IMR-90 (cell line): ENCODE data around the gene PIK3R3. TPM values are rescaled to one million over a fixed set of nuclear protein-coding genes. Genes with fewer than 3 reads are reported as not detected.

ENCODE experiments used
- ATAC-seq: fragments of 200-7000 bp; cut with Tn5 transposase; 2 replicates; pipeline ENCODE4 v1.9.1; 2020; ENCODE audit warnings: low read depth, mild to moderate bottlenecking, moderate library complexity
- BruUV-seq: library from RNA; stranded (reverse); fragments of 400-500 nt; replicated peaks from 2 replicates; lab custom pipeline; 2021; lab: Mats Ljungman, UMichigan
- CTCF ChIA-PET: fragments of 300-600 bp; formaldehyde crosslinking; extraction: SDS; loops from one replicate; lab custom pipeline; 2021; ENCODE audit warnings: antibody characterized with exemption; lab: Yijun Ruan, JAX
- POLR2A ChIA-PET: fragments of 300-600 bp; sonication (Branson Sonifier 250); formaldehyde crosslinking; loops from one replicate; lab custom pipeline; 2022; ENCODE audit warnings: antibody characterized with exemption; ENCODE audit not compliant: unreplicated experiment; lab: Charles Lee
- DNase-seq: peaks from one replicate; pipeline ENCODE4 v3.0.0; 2013
- H2AFZ ChIP-seq: replicated peaks from 2 replicates; pipeline ENCODE3; 2013; ENCODE audit warnings: low read length, mild to moderate bottlenecking; ENCODE audit not compliant: poor library complexity
- H2AK5ac ChIP-seq: 2 replicates; pipeline ENCODE4 v1.6.1; 2013; ENCODE audit warnings: low read depth, low read length, inconsistent platforms
- H2AK9ac ChIP-seq: replicated peaks from 2 replicates; pipeline ENCODE3; 2013; ENCODE audit warnings: mild to moderate bottlenecking, low read depth, low read length, moderate library complexity; ENCODE audit not compliant: poor library complexity
- H2BK120ac ChIP-seq: 2 replicates; pipeline ENCODE4 v1.6.1; 2013; ENCODE audit warnings: low read depth, low read length, inconsistent platforms
- H2BK15ac ChIP-seq: 3 replicates; pipeline ENCODE4 v1.6.1; 2013; ENCODE audit warnings: low read depth, low read length, inconsistent platforms
- H2BK20ac ChIP-seq: 2 replicates; pipeline ENCODE4 v1.6.1; 2013; ENCODE audit warnings: low read depth, mild to moderate bottlenecking, inconsistent platforms, low read length, moderate library complexity
- H2BK5ac ChIP-seq: 2 replicates; pipeline ENCODE4 v1.6.1; 2013; ENCODE audit warnings: mild to moderate bottlenecking, low read depth, low read length, inconsistent platforms; ENCODE audit not compliant: poor library complexity, severe bottlenecking
- H3K14ac ChIP-seq: replicated peaks from 2 replicates; pipeline ENCODE4 v1.6.1; 2013; ENCODE audit warnings: low read depth, low read length, inconsistent platforms
- H3K18ac ChIP-seq: 2 replicates; pipeline ENCODE4 v1.6.1; 2013; ENCODE audit warnings: low read depth, low read length, control low read depth
- H3K23ac ChIP-seq: 2 replicates; pipeline ENCODE4 v1.6.1; 2013; ENCODE audit warnings: low read depth, low read length, inconsistent platforms
- H3K27ac ChIP-seq: 2 replicates; pipeline ENCODE4 v1.5.1; 2013; ENCODE audit warnings: mild to moderate bottlenecking, control low read depth, low read length; ENCODE audit not compliant: insufficient read depth
- H3K27me3 ChIP-seq: 2 replicates; pipeline ENCODE4 v1.6.1; 2013; ENCODE audit warnings: low read length; ENCODE audit not compliant: control insufficient read depth, insufficient read depth
- H3K36me3 ChIP-seq: 2 replicates; pipeline ENCODE4 v1.6.1; 2013; ENCODE audit warnings: low read length, mixed read lengths; ENCODE audit not compliant: control insufficient read depth, insufficient read depth
- H3K4ac ChIP-seq: 2 replicates; pipeline ENCODE4 v1.6.1; 2013; ENCODE audit warnings: low read depth, low read length, inconsistent platforms
- H3K4me1 ChIP-seq: 2 replicates; pipeline ENCODE4 v1.6.1; 2013; ENCODE audit warnings: low read length, mixed read lengths; ENCODE audit not compliant: control insufficient read depth, insufficient read depth
- H3K4me2 ChIP-seq: 2 replicates; pipeline ENCODE4 v1.6.1; 2013; ENCODE audit warnings: low read depth, mild to moderate bottlenecking, control low read depth, low read length, moderate library complexity
- H3K4me3 ChIP-seq: 2 replicates; pipeline ENCODE4 v1.5.1; 2013; ENCODE audit warnings: low read depth, mild to moderate bottlenecking, control low read depth, low read length, moderate library complexity; ENCODE audit not compliant: insufficient read depth
- H3K56ac ChIP-seq: 2 replicates; pipeline ENCODE4 v1.6.1; 2013; ENCODE audit warnings: low read length, inconsistent platforms; ENCODE audit not compliant: insufficient read depth; ENCODE audit errors: extremely low read depth
- H3K79me1 ChIP-seq, 2 experiments: 2 replicates each; pipeline ENCODE4 v1.6.1; 2013; ENCODE audit warnings: low read length in 2 of 2, inconsistent platforms in 1 of 2, low read depth in 1 of 2
- H3K9ac ChIP-seq: 2 replicates; pipeline ENCODE4 v1.6.1; 2013; ENCODE audit warnings: low read depth, low read length, control low read depth
- H3K9me1 ChIP-seq: 2 replicates; pipeline ENCODE4 v1.6.1; 2013; ENCODE audit warnings: low read length, inconsistent platforms; ENCODE audit not compliant: insufficient read depth
- H3K9me3 ChIP-seq: 2 replicates; pipeline ENCODE4 v1.6.1; 2013; ENCODE audit warnings: low read length; ENCODE audit not compliant: control insufficient read depth, insufficient read depth
- H4K20me1 ChIP-seq: 2 replicates; pipeline ENCODE4 v1.6.1; 2013; ENCODE audit warnings: low read length, inconsistent platforms; ENCODE audit not compliant: insufficient read depth
- H4K5ac ChIP-seq: 2 replicates; pipeline ENCODE4 v1.6.1; 2013; ENCODE audit warnings: mild to moderate bottlenecking, low read depth, low read length, control low read depth
- H4K8ac ChIP-seq, 2 experiments: 2 replicates each; pipeline ENCODE4 v1.6.1; 2013; ENCODE audit warnings: low read depth in 2 of 2, low read length in 2 of 2, control low read depth in 1 of 2, inconsistent platforms in 1 of 2
- H4K91ac ChIP-seq: 2 replicates; pipeline ENCODE4 v1.6.1; 2013; ENCODE audit warnings: low read depth, low read length, inconsistent platforms; ENCODE audit not compliant: insufficient read depth
- BHLHE40 ChIP-seq: fragments of 150-350 bp; IDR thresholded peaks from 2 replicates; pipeline ENCODE4 v1.6.1; 2016; ENCODE audit warnings: mild to moderate bottlenecking, low read depth, low read length
- CHD1 ChIP-seq: IDR thresholded peaks from 2 replicates; pipeline ENCODE4 v1.6.1; 2012; ENCODE audit warnings: low read depth, low read length, improper control_type of control experiment
- CTCF ChIP-seq: conservative IDR thresholded peaks from 2 replicates; pipeline ENCODE4 v1.5.1; 2012; ENCODE audit warnings: mild to moderate bottlenecking, low read depth, low read length, improper control_type of control experiment
- ELK1 ChIP-seq: fragments of 150-350 bp; IDR thresholded peaks from 2 replicates; pipeline ENCODE4 v1.6.1; 2016; ENCODE audit warnings: low read depth, mild to moderate bottlenecking, low read length, moderate library complexity, borderline replicate concordance
- FOS ChIP-seq: fragments of 150-350 bp; IDR thresholded peaks from 2 replicates; pipeline ENCODE4 v1.6.1; 2016; ENCODE audit warnings: low read depth, low read length
- MAFK ChIP-seq: IDR thresholded peaks from 2 replicates; pipeline ENCODE4 v1.6.1; 2012; ENCODE audit warnings: low read depth, low read length, improper control_type of control experiment
- MAZ ChIP-seq: IDR thresholded peaks from 2 replicates; pipeline ENCODE4 v1.6.1; 2012; ENCODE audit warnings: low read depth, mild to moderate bottlenecking, low read length, improper control_type of control experiment, moderate library complexity, borderline replicate concordance
- MXI1 ChIP-seq: IDR thresholded peaks from 2 replicates; pipeline ENCODE4 v1.6.1; 2012; ENCODE audit warnings: low read depth, mild to moderate bottlenecking, low read length, moderate library complexity, borderline replicate concordance
- NFE2L2 ChIP-seq: fragments of 150-350 bp; IDR thresholded peaks from 2 replicates; pipeline ENCODE4 v1.6.1; 2016; ENCODE audit warnings: low read depth, mild to moderate bottlenecking, low read length
- POLR2A ChIP-seq: IDR thresholded peaks from 2 replicates; pipeline ENCODE4 v1.6.1; 2012; ENCODE audit warnings: mild to moderate bottlenecking, low read depth, low read length
- RAD21 ChIP-seq: IDR thresholded peaks from 2 replicates; pipeline ENCODE4 v1.6.1; 2012; ENCODE audit warnings: low read length, improper control_type of control experiment
- RFX5 ChIP-seq: IDR thresholded peaks from 2 replicates; pipeline ENCODE4 v1.8.0; 2012; ENCODE audit warnings: low read depth, mild to moderate bottlenecking, low read length, moderate library complexity
- SMC3 ChIP-seq: fragments of 150-350 bp; IDR thresholded peaks from 2 replicates; pipeline ENCODE4 v1.6.1; 2016; ENCODE audit warnings: low read depth, mild to moderate bottlenecking, antibody characterized with exemption, low read length, moderate library complexity
- USF2 ChIP-seq: fragments of 150-350 bp; IDR thresholded peaks from 2 replicates; pipeline ENCODE4 v1.6.1; 2017; ENCODE audit warnings: mild to moderate bottlenecking, antibody characterized with exemption, low read length, low read depth
- WGBS, 2 experiments: methylation state at CpG; one replicate each; pipeline versions ENCODE4 v1.1.5 to v1.1.7; 2013; ENCODE audit warnings: missing lambda C conversion rate in 2 of 2; ENCODE audit not compliant: insufficient read length in 1 of 2; ENCODE audit errors: extremely low coverage in 2 of 2; 5-methylcytosine and 5-hydroxymethylcytosine counted together
- dilution Hi-C: fragments of 300-500 bp; cut with HindIII; formaldehyde crosslinking; loops from one replicate; pipeline ENCODE4 v1.14.3; 2018; ENCODE audit warnings: low sequenced_read_pairs; ENCODE audit not compliant: unreplicated experiment
- in situ Hi-C: fragments of 300-500 bp; cut with MboI; formaldehyde crosslinking; loops from 3 replicates; pipeline ENCODE4 v1.14.3; 2019; ENCODE audit warnings: low sequenced_read_pairs, inconsistent platforms, mixed read lengths
- intact Hi-C: fragments of 100-400 bp; cut with micrococcal nuclease; formaldehyde crosslinking; loops from 2 replicates; pipeline ENCODE4 v1.10.0; 2022
- polyA plus RNA-seq, 3 experiments: library from polyadenylated mRNA; depleted of rRNA; stranded (reverse); fragments of >200 nt; gene quantifications; 2 replicates each; pipeline ENCODE4 v1.2.3, GENCODE V29; 2012; ENCODE audit warnings: low replicate concordance in 1 of 3
- total RNA-seq: library from RNA; depleted of rRNA; stranded (reverse); fragments of >200 nt; gene quantifications from 2 replicates; pipeline ENCODE4 v1.2.3, GENCODE V29; 2012

PIK3R3 gene
- total and polyA plus RNA-seq, 2 of the 4 experiments (the other 2 are of a cell fraction) = 5.3 to 9.9 TPM

GRCh38 chr1:46084553-46085451 lies 47.6 kb downstream of the PIK3R3 start:
- peaks cover 3% of the 10 kb centered on the region; the same call in 1 of the 2 replicates for H3K4me1 ChIP-seq
- H3K9me3 ChIP-seq = no peaks in the 10 kb centered on the region
- H3K18ac ChIP-seq = no peak overlapping the region; the same call in 1 of the 2 replicates
- intact Hi-C loops (no loop called here), in situ Hi-C loops (no loop called here), dilution Hi-C loops (no loop called here)
- BruUV-seq = no TSS peak
- peak overlapping the region; percentile 45; the same call in 1 of the 2 replicates for H3K4me2 ChIP-seq
- no peaks in the 10 kb centered on the region for H3K36me3 ChIP-seq
- POLR2A ChIA-PET = no interaction called here
- no peak overlapping the region for H3K4ac ChIP-seq
- H3K27me3 ChIP-seq = no peaks in the 10 kb centered on the region
- no peak overlapping the region for H3K9ac ChIP-seq
- H2AK9ac ChIP-seq = no peak overlapping the region
- H3K27ac ChIP-seq = no peak overlapping the region
- peak overlapping the region; percentile 46; the same call in 1 of the 2 replicates for H2BK120ac ChIP-seq
- H4K5ac ChIP-seq = no peak overlapping the region
- H2AK5ac ChIP-seq = no peak overlapping the region
- no peak overlapping the region for H4K91ac ChIP-seq
- no peak overlapping the region for H3K56ac ChIP-seq
- peak overlapping the region; percentile 8; the same call in 1 of the 2 replicates for H2BK20ac ChIP-seq
- peaks cover 5 to 8% of the 10 kb centered on the region in 2 experiments; a peak in 2 of 4 replicates for H3K79me1 ChIP-seq
- CTCF ChIA-PET = interaction anchor here (1.0 kb wide), 1 partner anchor 8 kb away, joined by 3 read pairs; no protein-coding TSS in a partner anchor
- ATAC-seq = peak; percentile 65
- peak overlapping the region; percentile 6 for H2BK5ac ChIP-seq
- H3K14ac ChIP-seq = peak overlapping the region; percentile 24
- no peaks in the 10 kb centered on the region for H4K20me1 ChIP-seq
- peak overlapping the region in 1 of 2 experiments; percentile 38; a peak in 2 of 4 replicates for H4K8ac ChIP-seq
- H3K4me3 ChIP-seq = no peak overlapping the region
- H2BK15ac ChIP-seq = no peak overlapping the region
- DNase-seq = peak; percentile 54
- peaks cover 4% of the 10 kb centered on the region for H3K9me1 ChIP-seq
- no CpG with 5 or more reads among the region's 1 CpG for WGBS, 2 experiments
- H2AFZ ChIP-seq = no peak overlapping the region
- H3K23ac ChIP-seq = peak overlapping the region; percentile 19; the same call in 1 of the 2 replicates
- no peak for TF ChIP-seq MAFK
- TF ChIP-seq CHD1 = no peak
- TF ChIP-seq FOS = peak; percentile 26; the same call in 1 of the 2 replicates
- TF ChIP-seq MAZ = no peak
- no peak for TF ChIP-seq MXI1
- no peak for TF ChIP-seq RFX5
- no peak for TF ChIP-seq BHLHE40
- no peak for TF ChIP-seq POLR2A
- no peak for TF ChIP-seq CTCF
- TF ChIP-seq SMC3 = no peak
- no peak for TF ChIP-seq USF2
- TF ChIP-seq ELK1 = no peak
- no peak for TF ChIP-seq NFE2L2
- no peak for TF ChIP-seq RAD21
